GM23338 (cell line): Measurements from ENCODE around the gene SYNCRIP.

Experiments
- CREB1 ChIP-seq: fragments of 250-450 bp; sonication (Bioruptor Pico); IDR thresholded peaks from 2 replicates; pipeline ENCODE4 v1.5.0; 2020; ENCODE audit warnings: low read depth, mild to moderate bottlenecking, moderate library complexity
- EZH2 ChIP-seq: fragments of 200-600 bp; sonication (generic); IDR thresholded peaks from one replicate; pipeline ENCODE4 v1.8.0; 2017; ENCODE audit warnings: antibody characterized with exemption, mild to moderate bottlenecking, low read depth; ENCODE audit not compliant: unreplicated experiment
- EZH2phosphoT487 ChIP-seq: fragments of 200-600 bp; sonication (generic); IDR thresholded peaks from one replicate; pipeline ENCODE4 v1.8.1; 2018; ENCODE audit warnings: antibody characterized with exemption; ENCODE audit not compliant: unreplicated experiment
- JUNB ChIP-seq: IDR thresholded peaks from one replicate; pipeline ENCODE4 v1.6.1; 2016; ENCODE audit warnings: antibody characterized with exemption; ENCODE audit not compliant: unreplicated experiment
- NANOG ChIP-seq: IDR thresholded peaks from 2 replicates; pipeline ENCODE4 v1.6.1; 2016; ENCODE audit warnings: antibody characterized with exemption, borderline replicate concordance
- POLR2AphosphoS5 ChIP-seq: IDR thresholded peaks from 2 replicates; pipeline ENCODE4 v1.6.1; 2016; ENCODE audit warnings: antibody characterized with exemption, low read depth
- STAT1 ChIP-seq: IDR thresholded peaks from one replicate; pipeline ENCODE4 v1.6.1; 2016; ENCODE audit warnings: antibody characterized with exemption; ENCODE audit not compliant: unreplicated experiment
- ZNF114 ChIP-seq: fragments of 250-450 bp; sonication (Bioruptor Pico); IDR thresholded peaks from 2 replicates; pipeline ENCODE4 v1.5.0; 2020; ENCODE audit warnings: mild to moderate bottlenecking, moderate library complexity
- TF ChIP-seq, protein P1 (sequence below), 2 experiments: fragments of 200-600 bp in 1 of 2; sonication (generic) in 1 of 2; conservative IDR thresholded peaks; 2 replicates each; pipeline versions ENCODE4 v1.5.1 to v1.6.1; 2016 to 2017; ENCODE audit warnings: antibody characterized with exemption in 2 of 2, low read depth in 2 of 2, mild to moderate bottlenecking in 2 of 2, moderate library complexity in 1 of 2
- TF ChIP-seq, protein P2 (sequence below): IDR thresholded peaks from one replicate; pipeline ENCODE4 v1.6.1; 2018; ENCODE audit warnings: antibody characterized with exemption; ENCODE audit not compliant: unreplicated experiment
- TF ChIP-seq, protein P3 (sequence below): fragments of 250-450 bp; sonication (Bioruptor Pico); IDR thresholded peaks from 2 replicates; pipeline ENCODE4 v1.5.0; 2020; ENCODE audit warnings: mild to moderate bottlenecking, moderate library complexity

DNA sequence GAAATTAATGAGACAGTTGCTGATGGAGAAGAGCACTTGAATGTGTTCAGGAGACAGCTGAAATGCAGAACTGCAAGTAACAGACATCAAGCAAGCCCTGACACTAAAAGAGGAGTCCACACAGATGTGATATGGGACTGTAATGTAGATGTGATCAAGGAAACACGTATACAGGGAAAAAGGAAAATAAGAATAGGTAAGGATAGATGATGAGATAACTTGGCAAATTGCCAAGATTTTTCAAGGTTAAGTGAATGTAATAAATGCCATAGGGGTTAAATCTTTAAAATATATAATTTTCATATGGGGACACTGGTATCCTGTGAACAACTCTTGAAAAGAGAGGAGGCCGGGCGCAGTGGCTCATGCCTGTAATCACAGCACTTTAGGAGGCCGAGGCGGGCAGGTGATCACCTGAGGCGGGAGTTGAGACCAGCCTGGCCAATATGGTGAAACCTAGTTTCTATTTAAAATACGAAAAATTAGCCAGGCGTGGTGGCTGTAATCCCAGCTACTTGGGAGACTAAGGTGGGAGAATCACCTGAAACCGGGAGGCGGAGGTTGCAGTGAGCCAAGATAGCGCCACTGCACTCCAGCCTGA, 41.9 kb downstream of the SYNCRIP start:
- TF ChIP-seq EZH2 (no peak), POLR2AphosphoS5 (no peak), CREB1 (CRISPR knock-in tag) (no peak), JUNB (no peak), STAT1 (no peak), EZH2phosphoT487 (no peak), ZNF114 (CRISPR knock-in tag) (no peak), NANOG (no peak)
- TF ChIP-seq, protein P1, sequence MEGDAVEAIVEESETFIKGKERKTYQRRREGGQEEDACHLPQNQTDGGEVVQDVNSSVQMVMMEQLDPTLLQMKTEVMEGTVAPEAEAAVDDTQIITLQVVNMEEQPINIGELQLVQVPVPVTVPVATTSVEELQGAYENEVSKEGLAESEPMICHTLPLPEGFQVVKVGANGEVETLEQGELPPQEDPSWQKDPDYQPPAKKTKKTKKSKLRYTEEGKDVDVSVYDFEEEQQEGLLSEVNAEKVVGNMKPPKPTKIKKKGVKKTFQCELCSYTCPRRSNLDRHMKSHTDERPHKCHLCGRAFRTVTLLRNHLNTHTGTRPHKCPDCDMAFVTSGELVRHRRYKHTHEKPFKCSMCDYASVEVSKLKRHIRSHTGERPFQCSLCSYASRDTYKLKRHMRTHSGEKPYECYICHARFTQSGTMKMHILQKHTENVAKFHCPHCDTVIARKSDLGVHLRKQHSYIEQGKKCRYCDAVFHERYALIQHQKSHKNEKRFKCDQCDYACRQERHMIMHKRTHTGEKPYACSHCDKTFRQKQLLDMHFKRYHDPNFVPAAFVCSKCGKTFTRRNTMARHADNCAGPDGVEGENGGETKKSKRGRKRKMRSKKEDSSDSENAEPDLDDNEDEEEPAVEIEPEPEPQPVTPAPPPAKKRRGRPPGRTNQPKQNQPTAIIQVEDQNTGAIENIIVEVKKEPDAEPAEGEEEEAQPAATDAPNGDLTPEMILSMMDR (conservative IDR thresholded peaks at IDR 0.05; ENCODE audit: low read depth in 2 of 2) = no peak
- TF ChIP-seq, protein P2, sequence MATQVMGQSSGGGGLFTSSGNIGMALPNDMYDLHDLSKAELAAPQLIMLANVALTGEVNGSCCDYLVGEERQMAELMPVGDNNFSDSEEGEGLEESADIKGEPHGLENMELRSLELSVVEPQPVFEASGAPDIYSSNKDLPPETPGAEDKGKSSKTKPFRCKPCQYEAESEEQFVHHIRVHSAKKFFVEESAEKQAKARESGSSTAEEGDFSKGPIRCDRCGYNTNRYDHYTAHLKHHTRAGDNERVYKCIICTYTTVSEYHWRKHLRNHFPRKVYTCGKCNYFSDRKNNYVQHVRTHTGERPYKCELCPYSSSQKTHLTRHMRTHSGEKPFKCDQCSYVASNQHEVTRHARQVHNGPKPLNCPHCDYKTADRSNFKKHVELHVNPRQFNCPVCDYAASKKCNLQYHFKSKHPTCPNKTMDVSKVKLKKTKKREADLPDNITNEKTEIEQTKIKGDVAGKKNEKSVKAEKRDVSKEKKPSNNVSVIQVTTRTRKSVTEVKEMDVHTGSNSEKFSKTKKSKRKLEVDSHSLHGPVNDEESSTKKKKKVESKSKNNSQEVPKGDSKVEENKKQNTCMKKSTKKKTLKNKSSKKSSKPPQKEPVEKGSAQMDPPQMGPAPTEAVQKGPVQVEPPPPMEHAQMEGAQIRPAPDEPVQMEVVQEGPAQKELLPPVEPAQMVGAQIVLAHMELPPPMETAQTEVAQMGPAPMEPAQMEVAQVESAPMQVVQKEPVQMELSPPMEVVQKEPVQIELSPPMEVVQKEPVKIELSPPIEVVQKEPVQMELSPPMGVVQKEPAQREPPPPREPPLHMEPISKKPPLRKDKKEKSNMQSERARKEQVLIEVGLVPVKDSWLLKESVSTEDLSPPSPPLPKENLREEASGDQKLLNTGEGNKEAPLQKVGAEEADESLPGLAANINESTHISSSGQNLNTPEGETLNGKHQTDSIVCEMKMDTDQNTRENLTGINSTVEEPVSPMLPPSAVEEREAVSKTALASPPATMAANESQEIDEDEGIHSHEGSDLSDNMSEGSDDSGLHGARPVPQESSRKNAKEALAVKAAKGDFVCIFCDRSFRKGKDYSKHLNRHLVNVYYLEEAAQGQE = no peak
- TF ChIP-seq, protein P3, sequence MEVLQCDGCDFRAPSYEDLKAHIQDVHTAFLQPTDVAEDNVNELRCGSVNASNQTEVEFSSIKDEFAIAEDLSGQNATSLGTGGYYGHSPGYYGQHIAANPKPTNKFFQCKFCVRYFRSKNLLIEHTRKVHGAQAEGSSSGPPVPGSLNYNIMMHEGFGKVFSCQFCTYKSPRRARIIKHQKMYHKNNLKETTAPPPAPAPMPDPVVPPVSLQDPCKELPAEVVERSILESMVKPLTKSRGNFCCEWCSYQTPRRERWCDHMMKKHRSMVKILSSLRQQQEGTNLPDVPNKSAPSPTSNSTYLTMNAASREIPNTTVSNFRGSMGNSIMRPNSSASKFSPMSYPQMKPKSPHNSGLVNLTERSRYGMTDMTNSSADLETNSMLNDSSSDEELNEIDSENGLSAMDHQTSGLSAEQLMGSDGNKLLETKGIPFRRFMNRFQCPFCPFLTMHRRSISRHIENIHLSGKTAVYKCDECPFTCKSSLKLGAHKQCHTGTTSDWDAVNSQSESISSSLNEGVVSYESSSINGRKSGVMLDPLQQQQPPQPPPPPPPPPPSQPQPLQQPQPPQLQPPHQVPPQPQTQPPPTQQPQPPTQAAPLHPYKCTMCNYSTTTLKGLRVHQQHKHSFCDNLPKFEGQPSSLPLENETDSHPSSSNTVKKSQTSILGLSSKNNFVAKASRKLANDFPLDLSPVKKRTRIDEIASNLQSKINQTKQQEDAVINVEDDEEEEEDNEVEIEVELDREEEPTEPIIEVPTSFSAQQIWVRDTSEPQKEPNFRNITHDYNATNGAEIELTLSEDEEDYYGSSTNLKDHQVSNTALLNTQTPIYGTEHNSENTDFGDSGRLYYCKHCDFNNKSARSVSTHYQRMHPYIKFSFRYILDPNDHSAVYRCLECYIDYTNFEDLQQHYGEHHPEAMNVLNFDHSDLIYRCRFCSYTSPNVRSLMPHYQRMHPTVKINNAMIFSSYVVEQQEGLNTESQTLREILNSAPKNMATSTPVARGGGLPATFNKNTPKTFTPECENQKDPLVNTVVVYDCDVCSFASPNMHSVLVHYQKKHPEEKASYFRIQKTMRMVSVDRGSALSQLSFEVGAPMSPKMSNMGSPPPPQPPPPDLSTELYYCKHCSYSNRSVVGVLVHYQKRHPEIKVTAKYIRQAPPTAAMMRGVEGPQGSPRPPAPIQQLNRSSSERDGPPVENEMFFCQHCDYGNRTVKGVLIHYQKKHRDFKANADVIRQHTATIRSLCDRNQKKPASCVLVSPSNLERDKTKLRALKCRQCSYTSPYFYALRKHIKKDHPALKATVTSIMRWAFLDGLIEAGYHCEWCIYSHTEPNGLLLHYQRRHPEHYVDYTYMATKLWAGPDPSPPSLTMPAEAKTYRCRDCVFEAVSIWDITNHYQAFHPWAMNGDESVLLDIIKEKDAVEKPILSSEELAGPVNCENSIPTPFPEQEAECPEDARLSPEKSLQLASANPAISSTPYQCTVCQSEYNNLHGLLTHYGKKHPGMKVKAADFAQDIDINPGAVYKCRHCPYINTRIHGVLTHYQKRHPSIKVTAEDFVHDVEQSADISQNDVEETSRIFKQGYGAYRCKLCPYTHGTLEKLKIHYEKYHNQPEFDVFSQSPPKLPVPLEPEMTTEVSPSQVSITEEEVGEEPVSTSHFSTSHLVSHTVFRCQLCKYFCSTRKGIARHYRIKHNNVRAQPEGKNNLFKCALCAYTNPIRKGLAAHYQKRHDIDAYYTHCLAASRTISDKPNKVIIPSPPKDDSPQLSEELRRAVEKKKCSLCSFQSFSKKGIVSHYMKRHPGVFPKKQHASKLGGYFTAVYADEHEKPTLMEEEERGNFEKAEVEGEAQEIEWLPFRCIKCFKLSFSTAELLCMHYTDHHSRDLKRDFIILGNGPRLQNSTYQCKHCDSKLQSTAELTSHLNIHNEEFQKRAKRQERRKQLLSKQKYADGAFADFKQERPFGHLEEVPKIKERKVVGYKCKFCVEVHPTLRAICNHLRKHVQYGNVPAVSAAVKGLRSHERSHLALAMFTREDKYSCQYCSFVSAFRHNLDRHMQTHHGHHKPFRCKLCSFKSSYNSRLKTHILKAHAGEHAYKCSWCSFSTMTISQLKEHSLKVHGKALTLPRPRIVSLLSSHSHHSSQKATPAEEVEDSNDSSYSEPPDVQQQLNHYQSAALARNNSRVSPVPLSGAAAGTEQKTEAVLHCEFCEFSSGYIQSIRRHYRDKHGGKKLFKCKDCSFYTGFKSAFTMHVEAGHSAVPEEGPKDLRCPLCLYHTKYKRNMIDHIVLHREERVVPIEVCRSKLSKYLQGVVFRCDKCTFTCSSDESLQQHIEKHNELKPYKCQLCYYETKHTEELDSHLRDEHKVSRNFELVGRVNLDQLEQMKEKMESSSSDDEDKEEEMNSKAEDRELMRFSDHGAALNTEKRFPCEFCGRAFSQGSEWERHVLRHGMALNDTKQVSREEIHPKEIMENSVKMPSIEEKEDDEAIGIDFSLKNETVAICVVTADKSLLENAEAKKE (CRISPR knock-in tag) = no peak
